Measurements from ENCODE around the gene KCNK5. TPM values are rescaled to one million over a fixed set of nuclear protein-coding genes. Genes with fewer than 3 reads are reported as not detected.

The KCNK5 gene
- total RNA-seq, 1 donor from 2014 or later = 0.26 TPM

GRCh38 chr6:39196673-39197091, 32.6 kb downstream of the KCNK5 start:
- no peak for FAIRE-seq
- TF ChIP-seq, protein P1, sequence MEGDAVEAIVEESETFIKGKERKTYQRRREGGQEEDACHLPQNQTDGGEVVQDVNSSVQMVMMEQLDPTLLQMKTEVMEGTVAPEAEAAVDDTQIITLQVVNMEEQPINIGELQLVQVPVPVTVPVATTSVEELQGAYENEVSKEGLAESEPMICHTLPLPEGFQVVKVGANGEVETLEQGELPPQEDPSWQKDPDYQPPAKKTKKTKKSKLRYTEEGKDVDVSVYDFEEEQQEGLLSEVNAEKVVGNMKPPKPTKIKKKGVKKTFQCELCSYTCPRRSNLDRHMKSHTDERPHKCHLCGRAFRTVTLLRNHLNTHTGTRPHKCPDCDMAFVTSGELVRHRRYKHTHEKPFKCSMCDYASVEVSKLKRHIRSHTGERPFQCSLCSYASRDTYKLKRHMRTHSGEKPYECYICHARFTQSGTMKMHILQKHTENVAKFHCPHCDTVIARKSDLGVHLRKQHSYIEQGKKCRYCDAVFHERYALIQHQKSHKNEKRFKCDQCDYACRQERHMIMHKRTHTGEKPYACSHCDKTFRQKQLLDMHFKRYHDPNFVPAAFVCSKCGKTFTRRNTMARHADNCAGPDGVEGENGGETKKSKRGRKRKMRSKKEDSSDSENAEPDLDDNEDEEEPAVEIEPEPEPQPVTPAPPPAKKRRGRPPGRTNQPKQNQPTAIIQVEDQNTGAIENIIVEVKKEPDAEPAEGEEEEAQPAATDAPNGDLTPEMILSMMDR (IDR thresholded peaks at IDR 0.05; ENCODE audit: insufficient read depth, low read length, severe bottlenecking) = no peak
- Histone ChIP-seq H3K36me3 (ENCODE audit: control insufficient read depth, insufficient read depth, low read length) (no peaks in the 10 kb centered on the region), H3K4me3 (ENCODE audit: low read depth, low read length) (no peak overlapping the region), H3K27me3 (ENCODE audit: control insufficient read depth, insufficient read depth, low read length) (no peaks in the 10 kb centered on the region)
- peak; percentile 39 for DNase-seq (ENCODE audit: low read depth)

GRCh38 chr6:39195792-39196385, 33.4 kb downstream of the KCNK5 start:
- no peaks in the 10 kb centered on the region for H3K36me3 ChIP-seq (ENCODE audit: control insufficient read depth, insufficient read depth, low read length)
- H3K27me3 ChIP-seq (ENCODE audit: control insufficient read depth, insufficient read depth, low read length) = no peaks in the 10 kb centered on the region
- TF ChIP-seq, protein P1 (IDR thresholded peaks at IDR 0.05; ENCODE audit: insufficient read depth, low read length, severe bottlenecking) = no peak
- DNase-seq (ENCODE audit: low read depth) = no peak
- no peak overlapping the region for H3K4me3 ChIP-seq (ENCODE audit: low read depth, low read length)
- no peak for FAIRE-seq

DNA sequence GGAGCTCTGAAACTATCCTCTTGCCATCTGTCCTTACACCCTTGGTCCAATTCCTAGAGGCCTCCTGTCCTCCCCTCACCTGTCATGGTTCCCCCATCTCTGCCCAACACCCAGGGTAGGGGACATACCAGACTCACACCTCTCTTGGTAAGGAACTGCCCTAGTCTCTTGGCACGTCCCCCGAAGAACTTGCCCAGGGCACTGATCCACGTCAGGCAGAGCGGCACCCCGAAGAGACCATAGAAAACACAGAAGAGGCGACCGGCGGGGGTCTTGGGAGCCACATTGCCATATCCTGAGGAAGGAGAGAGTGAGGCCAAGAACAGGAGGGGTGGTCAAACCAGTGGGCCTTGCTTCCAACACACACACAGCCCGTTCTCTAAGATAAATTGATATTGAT, 34.8 kb downstream of the KCNK5 start:
- Histone ChIP-seq H3K4me3 (ENCODE audit: low read depth, low read length) (no peak overlapping the region), H3K36me3 (ENCODE audit: control insufficient read depth, insufficient read depth, low read length) (no peaks in the 10 kb centered on the region), H3K27me3 (ENCODE audit: control insufficient read depth, insufficient read depth, low read length) (no peaks in the 10 kb centered on the region)
- TF ChIP-seq, protein P1 (IDR thresholded peaks at IDR 0.05; ENCODE audit: insufficient read depth, low read length, severe bottlenecking) = no peak
- FAIRE-seq = no peak
- DNase-seq (ENCODE audit: low read depth) = no peak

DNA sequence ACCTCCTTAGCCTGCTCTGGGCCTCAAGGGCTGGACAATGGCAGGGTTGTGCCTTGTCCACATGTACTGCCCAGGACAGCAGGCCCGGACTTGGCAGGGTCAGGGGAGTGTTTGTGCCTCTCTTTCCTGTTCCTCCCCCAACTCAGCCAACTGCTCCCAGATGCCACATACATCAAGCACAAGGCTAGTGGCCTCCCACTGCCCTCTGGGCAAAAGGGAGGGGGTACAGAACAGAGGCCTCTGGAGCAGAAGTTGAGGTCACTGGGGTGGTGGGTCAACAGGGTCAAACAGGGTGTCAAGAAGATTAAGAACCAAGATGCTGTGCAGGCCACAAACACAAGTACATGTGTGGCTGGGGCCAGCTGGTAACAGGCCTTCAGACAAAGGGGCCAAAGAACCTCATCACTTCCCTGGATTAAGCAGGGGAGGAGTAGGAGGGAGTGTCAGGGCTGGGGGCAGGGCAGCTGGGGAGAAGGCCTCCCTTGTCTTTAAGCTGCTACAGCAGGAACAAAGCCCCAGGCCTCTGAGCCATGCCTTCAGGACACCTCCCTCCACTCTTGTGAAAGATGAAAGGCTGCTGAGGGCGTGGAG, 36.0 kb downstream of the KCNK5 start:
- TF ChIP-seq, protein P1 (IDR thresholded peaks at IDR 0.05; ENCODE audit: insufficient read depth, low read length, severe bottlenecking) = no peak
- Histone ChIP-seq H3K36me3 (ENCODE audit: control insufficient read depth, insufficient read depth, low read length) (no peaks in the 10 kb centered on the region), H3K4me3 (ENCODE audit: low read depth, low read length) (no peak overlapping the region), H3K27me3 (ENCODE audit: control insufficient read depth, insufficient read depth, low read length) (no peaks in the 10 kb centered on the region)
- FAIRE-seq (no peak), DNase-seq (ENCODE audit: low read depth) (no peak)

GRCh38 chr6:39192736-39193135, 36.5 kb downstream of the KCNK5 start:
- Histone ChIP-seq H3K27me3 (ENCODE audit: control insufficient read depth, insufficient read depth, low read length) (no peaks in the 10 kb centered on the region), H3K4me3 (ENCODE audit: low read depth, low read length) (no peak overlapping the region), H3K36me3 (ENCODE audit: control insufficient read depth, insufficient read depth, low read length) (no peaks in the 10 kb centered on the region)
- FAIRE-seq (no peak), DNase-seq (ENCODE audit: low read depth) (no peak)
- TF ChIP-seq, protein P1 (IDR thresholded peaks at IDR 0.05; ENCODE audit: insufficient read depth, low read length, severe bottlenecking) = no peak
